T47D (cell line): ENCODE data around the gene SLC43A3.

Experiments used
- DNase-seq, 2 experiments: peaks; one replicate each; pipeline versions ENCODE4 v3.0.0 to v3.0.0-alpha.2; 2011 to 2012; ENCODE audit warnings: low read depth in 1 of 2, low spot score in 1 of 2
- JUND ChIP-seq: IDR thresholded peaks from 2 replicates; pipeline ENCODE4 v1.6.1; 2012; ENCODE audit warnings: low read depth
- in situ Hi-C: cut with HindIII; loops from 2 replicates; pipeline ENCODE4 v1.10.0; 2016; ENCODE audit warnings: low sequenced_read_pairs, low pct_unique_long_range_greater_than_20kb

The SLC43A3 gene

DNA sequence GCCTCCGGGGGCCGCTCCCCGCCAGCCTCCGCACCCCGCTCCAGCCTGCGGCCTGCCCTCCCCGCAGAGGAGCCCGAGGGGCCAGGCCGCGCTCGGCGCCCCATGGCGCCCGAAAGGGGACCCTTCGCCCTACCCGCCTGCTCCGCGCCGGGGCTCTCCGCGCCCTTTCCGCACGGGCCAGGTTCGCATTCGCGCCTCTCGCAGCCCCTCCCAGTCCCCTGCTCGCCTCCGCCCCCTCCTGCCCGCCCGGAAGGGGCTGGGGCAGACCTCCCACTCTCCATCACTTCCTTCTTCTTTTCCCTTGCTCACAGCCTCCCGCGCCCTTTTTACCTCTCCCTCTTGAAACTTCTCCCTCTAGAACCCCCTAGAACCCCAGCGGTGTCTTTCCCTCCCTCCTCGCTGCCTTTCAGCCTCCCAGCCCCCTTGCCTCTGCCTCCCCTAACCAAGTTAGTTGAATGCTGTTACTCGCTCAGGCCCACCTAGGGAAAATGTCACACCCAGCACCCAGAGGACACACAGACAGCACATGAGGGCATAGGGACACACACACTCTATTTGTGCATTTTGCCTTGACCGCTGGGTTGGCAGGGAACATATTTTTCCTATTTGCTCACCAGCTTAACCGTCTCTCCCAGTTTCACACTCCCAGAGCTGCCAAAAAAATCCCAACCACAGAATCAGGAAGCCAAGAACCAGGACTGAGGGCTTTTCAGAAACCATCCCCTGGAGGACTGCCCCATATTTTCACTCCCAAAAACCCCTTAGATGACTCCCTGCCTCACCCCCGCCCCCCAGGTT, at the start of gene SLC43A3:
Gene SLC43A3 (minus strand): TSS at position 193 of the 798 bp plus-strand sequence. CDS start 949 bp downstream, outside the sequence.
- no peak for TF ChIP-seq JUND
- DNase-seq, result peak; percentile 21 to 91
- in situ Hi-C loops, result no loop called here

GRCh38 chr11:57476047-57476756, 49.3 kb upstream of the SLC43A3 start:
- DNase-seq, result peak; percentile 75 to 80
- in situ Hi-C loops, result no loop called here
- no peak for TF ChIP-seq JUND

DNA sequence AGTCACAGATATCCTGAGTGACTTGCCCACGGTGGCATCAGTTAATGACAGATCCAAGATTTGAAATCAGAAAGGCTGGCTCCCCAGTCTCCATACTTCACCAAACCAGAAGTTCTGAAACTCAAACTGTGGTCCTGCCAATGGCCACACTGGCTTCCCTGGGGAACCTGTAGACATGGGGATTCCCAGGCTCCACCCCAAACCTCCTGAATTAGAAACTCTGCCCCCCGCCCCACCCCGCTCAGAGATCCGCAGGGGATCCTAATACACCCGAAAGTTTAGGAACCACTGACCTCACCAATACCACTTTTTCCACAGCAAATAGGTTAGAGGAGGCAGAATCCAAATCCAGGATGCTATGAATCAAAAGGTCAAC, 48.7 kb upstream of the SLC43A3 start:
- in situ Hi-C loops, result no loop called here
- DNase-seq, result no peak

GRCh38 chr11:57475191-57475590, 48.3 kb upstream of the SLC43A3 start:
- TF ChIP-seq JUND, result no peak
- in situ Hi-C loops, result no loop called here
- DNase-seq, result no peak

More for the DNA sequence above, 48.7 kb upstream of the SLC43A3 start:
- TF ChIP-seq JUND, result no peak

GRCh38 chr11:57474803-57475115, 47.8 kb upstream of the SLC43A3 start:
- in situ Hi-C loops, result no loop called here

GRCh38 chr11:57474017-57474802, 47.3 kb upstream of the SLC43A3 start:
- DNase-seq, result no peak
- in situ Hi-C loops, result no loop called here
- no peak for TF ChIP-seq JUND

More at GRCh38 chr11:57474803-57475115, 47.8 kb upstream of the SLC43A3 start:
- TF ChIP-seq JUND, result no peak
- no peak for DNase-seq

DNA sequence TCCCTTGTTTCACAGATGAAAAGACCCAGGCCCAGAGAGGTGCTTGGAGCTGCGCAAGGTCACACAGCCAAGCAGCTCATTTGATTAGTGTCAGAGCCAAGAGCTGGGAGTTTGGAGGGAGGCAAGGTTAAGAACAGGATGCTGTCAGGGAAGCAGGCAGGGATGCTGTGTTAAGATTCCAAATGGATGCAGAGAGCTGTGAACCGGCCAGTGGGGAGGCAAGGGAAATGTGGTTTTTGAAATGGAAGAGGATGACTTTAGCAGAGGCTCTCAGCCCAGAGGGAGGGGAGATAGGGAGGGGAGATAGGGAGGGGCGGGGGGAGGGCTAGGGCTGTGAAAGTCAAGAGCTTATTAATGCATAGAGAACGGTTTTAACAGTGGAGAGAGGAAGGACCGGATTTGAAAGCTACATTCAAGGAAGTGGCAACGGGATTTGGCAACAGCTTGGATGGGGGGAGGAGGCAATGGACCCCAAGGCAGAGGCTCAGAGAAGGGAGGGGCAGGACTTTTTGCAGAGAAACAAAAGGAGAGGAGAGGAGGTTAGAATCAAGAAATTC, 46.4 kb upstream of the SLC43A3 start:
- TF ChIP-seq JUND, result no peak
- in situ Hi-C loops, result no loop called here
- no peak for DNase-seq

DNA sequence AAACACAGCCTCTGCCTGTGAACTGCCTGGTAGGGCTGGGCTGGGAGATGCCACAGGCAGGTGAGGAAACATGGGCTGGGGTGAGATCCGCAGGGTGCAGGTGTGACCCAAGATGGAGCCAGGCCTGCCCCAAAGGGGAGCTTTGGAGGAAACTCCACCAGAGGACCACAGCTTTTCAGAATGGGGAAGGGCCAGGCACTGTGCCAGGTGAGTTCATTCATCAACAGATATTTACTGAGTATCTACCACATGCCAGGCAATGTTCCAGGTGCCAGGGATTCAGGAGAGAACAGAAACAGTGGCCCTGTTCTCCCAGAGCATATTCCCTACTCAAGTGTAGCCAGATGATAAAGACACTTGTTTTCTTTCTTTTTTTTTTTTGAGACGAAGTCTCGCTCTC, 44.6 kb upstream of the SLC43A3 start:
- no peak for TF ChIP-seq JUND
- DNase-seq, result no peak
- in situ Hi-C loops, result no loop called here

DNA sequence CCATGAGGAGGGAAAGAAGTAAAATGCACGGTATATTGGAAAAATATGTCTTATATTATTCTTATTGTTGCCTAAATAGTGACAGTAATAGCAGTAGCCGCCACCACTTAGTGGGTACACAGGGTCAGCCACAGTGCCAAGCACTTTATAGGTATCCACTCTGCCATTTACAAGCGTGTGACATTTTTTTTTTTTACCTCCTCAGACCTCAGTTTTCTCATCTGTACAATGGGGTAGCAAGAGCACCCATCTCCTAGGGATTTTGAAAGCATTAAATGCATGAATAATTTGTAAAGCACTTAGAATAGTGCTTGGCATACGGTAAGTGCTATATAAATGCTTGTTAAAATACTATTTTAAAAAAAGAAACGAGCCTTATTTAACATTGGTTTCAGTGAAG, 42.3 kb upstream of the SLC43A3 start:
- TF ChIP-seq JUND, result no peak
- in situ Hi-C loops, result no loop called here
- no peak for DNase-seq

DNA sequence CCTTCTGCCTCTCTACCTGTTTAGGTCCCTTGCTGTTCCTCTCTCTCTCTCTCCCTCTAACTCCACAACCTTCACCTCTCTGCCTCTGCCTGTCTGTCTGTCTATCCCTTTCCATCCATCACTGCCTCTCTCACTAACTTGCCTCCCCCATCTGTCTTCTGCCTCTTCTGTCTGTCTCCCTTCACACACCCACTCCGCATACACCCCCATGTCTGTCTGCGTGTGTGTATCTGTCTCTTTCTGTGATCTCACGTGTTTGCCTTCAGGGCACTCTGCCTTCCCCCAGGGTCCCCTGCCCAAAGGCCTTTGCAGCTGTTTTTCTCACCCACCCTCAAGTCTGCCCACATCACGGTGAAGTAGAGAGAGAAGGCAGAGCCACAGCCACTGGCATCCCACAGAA, 41.4 kb upstream of the SLC43A3 start:
- no peak for DNase-seq
- in situ Hi-C loops, result no loop called here
- no peak for TF ChIP-seq JUND

- DNase-seq, result no peak
- TF ChIP-seq JUND, result no peak
- in situ Hi-C loops, result no loop called here
These were observed 40.7 kb upstream of the SLC43A3 start for GRCh38 chr11:57467508-57468157.

GRCh38 chr11:57466680-57467079, 39.8 kb upstream of the SLC43A3 start:
- no peak for DNase-seq
- TF ChIP-seq JUND, result no peak
- in situ Hi-C loops, result no loop called here
